Left ventricle myocardium inferior (tissue), 1 donor: ENCODE data around the gene MYH3. TPM values are rescaled to one million over a fixed set of nuclear protein-coding genes. Genes with fewer than 3 reads are reported as not detected.

Source experiments
- DNase-seq: peaks from one replicate; pipeline ENCODE4 v3.0.0-alpha.2; 2020
- H3K27ac ChIP-seq: fragments of 200-600 bp; replicated peaks from 2 replicates; pipeline ENCODE4 v1.8.0; 2021
- H3K27me3 ChIP-seq: fragments of 200-600 bp; 2 replicates; pipeline ENCODE4 v1.8.0; 2021; ENCODE audit warnings: low read depth
- H3K36me3 ChIP-seq: fragments of 200-600 bp; 2 replicates; pipeline ENCODE4 v1.8.0; 2021
- H3K4me1 ChIP-seq: fragments of 200-600 bp; 2 replicates; pipeline ENCODE4 v1.8.0; 2021
- H3K4me3 ChIP-seq: fragments of 200-600 bp; 2 replicates; pipeline ENCODE4 v1.8.0; 2021; ENCODE audit warnings: mild to moderate bottlenecking, moderate library complexity
- H3K9me3 ChIP-seq: fragments of 200-600 bp; replicated peaks from 2 replicates; pipeline ENCODE4 v1.8.0; 2021
- CTCF ChIP-seq: fragments of 200-600 bp; IDR thresholded peaks from 2 replicates; pipeline ENCODE4 v1.8.0; 2021; ENCODE audit warnings: antibody characterized with exemption, mild to moderate bottlenecking, borderline replicate concordance
- intact Hi-C: fragments of 100-400 bp; cut with micrococcal nuclease; formaldehyde crosslinking; loops from one replicate; pipeline ENCODE4 v1.11.0; 2022
- total RNA-seq: library from RNA; stranded (reverse); fragmentation: NEBNext Ultra II Directional; extraction: Animal tissue kit (Norgen Biotek cat#: 25700); gene quantifications from one replicate; pipeline ENCODE4 v1.2.1, GENCODE V29; 2021
- donor health status: DM: no; HTN: yes; CAD: no; lungs with severe emphysema.

The MYH3 gene
- total RNA-seq, 1 donor from 2014 or later = 0.88 TPM

- Histone ChIP-seq H3K4me3 (no peak overlapping the region), H3K27ac (no peak overlapping the region), H3K9me3 (no peaks in the 10 kb centered on the region), H3K27me3 (no peaks in the 10 kb centered on the region), H3K4me1 (no peaks in the 10 kb centered on the region), H3K36me3 (peaks cover 37% of the 10 kb centered on the region)
- intact Hi-C loops = no loop called here
- TF ChIP-seq CTCF = no peak
- no peak for DNase-seq
These were observed 17.6 kb upstream of the MYH3 start for GRCh38 chr17:10674704-10675103.

- H3K4me1 ChIP-seq = no peaks in the 10 kb centered on the region
- DNase-seq = no peak
- peaks cover 26% of the 10 kb centered on the region for H3K36me3 ChIP-seq
- no peak overlapping the region for H3K4me3 ChIP-seq
- intact Hi-C loops = no loop called here
- TF ChIP-seq CTCF = no peak
- no peaks in the 10 kb centered on the region for H3K27me3 ChIP-seq
- H3K27ac ChIP-seq = no peak overlapping the region
- no peaks in the 10 kb centered on the region for H3K9me3 ChIP-seq
These were observed 16.2 kb upstream of the MYH3 start for GRCh38 chr17:10673312-10673711.

DNA sequence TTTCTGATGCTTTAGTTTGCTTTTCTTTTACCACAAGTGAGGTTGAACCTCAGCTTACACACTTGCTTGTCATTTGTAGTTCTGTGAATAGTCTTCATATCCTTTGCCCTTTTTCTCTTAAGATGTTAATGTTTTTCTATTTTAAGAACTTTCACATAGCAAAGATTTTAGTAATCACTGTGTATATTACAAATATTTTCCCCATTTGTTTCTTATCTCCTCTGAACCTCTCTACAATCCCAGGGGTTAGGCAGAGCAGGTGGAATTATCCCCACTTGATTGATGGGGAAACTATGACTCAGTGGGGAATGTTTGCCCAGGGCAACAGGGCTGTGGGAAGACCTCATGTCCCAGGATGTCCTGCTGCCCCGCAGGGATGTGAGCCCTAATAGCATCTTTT, 11.7 kb upstream of the MYH3 start:
- no peaks in the 10 kb centered on the region for H3K9me3 ChIP-seq
- no peaks in the 10 kb centered on the region for H3K4me1 ChIP-seq
- no peaks in the 10 kb centered on the region for H3K27me3 ChIP-seq
- intact Hi-C loops = no loop called here
- no peak for TF ChIP-seq CTCF
- no peak for DNase-seq
- H3K4me3 ChIP-seq = no peak overlapping the region
- H3K27ac ChIP-seq = no peak overlapping the region
- H3K36me3 ChIP-seq = no peaks in the 10 kb centered on the region

- no peak for DNase-seq
- intact Hi-C loops = no loop called here
- no peak for TF ChIP-seq CTCF
- H3K36me3 ChIP-seq = no peaks in the 10 kb centered on the region
- no peaks in the 10 kb centered on the region for H3K27me3 ChIP-seq
- no peak overlapping the region for H3K4me3 ChIP-seq
- H3K4me1 ChIP-seq = no peaks in the 10 kb centered on the region
- H3K27ac ChIP-seq = no peak overlapping the region
- no peaks in the 10 kb centered on the region for H3K9me3 ChIP-seq
These were observed 9.8 kb upstream of the MYH3 start for GRCh38 chr17:10666906-10667305.

DNA sequence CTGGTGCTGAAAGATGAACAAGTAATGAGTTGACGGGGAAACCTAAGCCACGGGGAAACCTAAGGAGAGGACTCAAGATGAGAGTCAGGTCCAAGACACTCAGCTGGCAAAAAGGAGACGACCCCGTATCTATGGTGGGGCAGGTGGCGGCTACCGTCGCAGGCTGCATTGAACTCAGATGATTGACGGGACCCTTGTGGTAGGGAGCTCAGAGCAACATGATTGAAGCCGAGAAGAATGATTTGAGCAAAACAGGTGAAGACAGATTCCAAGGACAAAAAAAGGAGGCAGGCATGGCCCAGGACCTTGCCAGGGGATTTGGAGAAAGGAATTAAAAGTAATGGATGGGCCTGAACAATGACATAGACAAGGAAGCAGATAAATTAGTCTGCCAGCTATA, 7.5 kb upstream of the MYH3 start:
- intact Hi-C loops = no loop called here
- Histone ChIP-seq H3K36me3 (no peaks in the 10 kb centered on the region), H3K4me3 (no peak overlapping the region), H3K9me3 (no peaks in the 10 kb centered on the region), H3K4me1 (no peaks in the 10 kb centered on the region), H3K27me3 (no peaks in the 10 kb centered on the region), H3K27ac (no peak overlapping the region)
- no peak for DNase-seq
- TF ChIP-seq CTCF = no peak

GRCh38 chr17:10663231-10663630, 6.1 kb upstream of the MYH3 start:
- intact Hi-C loops = no loop called here
- no peaks in the 10 kb centered on the region for H3K27me3 ChIP-seq
- H3K4me3 ChIP-seq = no peak overlapping the region
- H3K36me3 ChIP-seq = no peaks in the 10 kb centered on the region
- DNase-seq = no peak
- H3K9me3 ChIP-seq = no peaks in the 10 kb centered on the region
- no peak for TF ChIP-seq CTCF
- no peaks in the 10 kb centered on the region for H3K4me1 ChIP-seq
- no peak overlapping the region for H3K27ac ChIP-seq
